Measurements from ENCODE around the gene INIP.

- TF ChIP-seq EZH2phosphoT487 (IDR thresholded peaks at IDR 0.05; ENCODE audit: low read depth): no peak
- TF ChIP-seq, protein P1, sequence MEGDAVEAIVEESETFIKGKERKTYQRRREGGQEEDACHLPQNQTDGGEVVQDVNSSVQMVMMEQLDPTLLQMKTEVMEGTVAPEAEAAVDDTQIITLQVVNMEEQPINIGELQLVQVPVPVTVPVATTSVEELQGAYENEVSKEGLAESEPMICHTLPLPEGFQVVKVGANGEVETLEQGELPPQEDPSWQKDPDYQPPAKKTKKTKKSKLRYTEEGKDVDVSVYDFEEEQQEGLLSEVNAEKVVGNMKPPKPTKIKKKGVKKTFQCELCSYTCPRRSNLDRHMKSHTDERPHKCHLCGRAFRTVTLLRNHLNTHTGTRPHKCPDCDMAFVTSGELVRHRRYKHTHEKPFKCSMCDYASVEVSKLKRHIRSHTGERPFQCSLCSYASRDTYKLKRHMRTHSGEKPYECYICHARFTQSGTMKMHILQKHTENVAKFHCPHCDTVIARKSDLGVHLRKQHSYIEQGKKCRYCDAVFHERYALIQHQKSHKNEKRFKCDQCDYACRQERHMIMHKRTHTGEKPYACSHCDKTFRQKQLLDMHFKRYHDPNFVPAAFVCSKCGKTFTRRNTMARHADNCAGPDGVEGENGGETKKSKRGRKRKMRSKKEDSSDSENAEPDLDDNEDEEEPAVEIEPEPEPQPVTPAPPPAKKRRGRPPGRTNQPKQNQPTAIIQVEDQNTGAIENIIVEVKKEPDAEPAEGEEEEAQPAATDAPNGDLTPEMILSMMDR (IDR thresholded peaks at IDR 0.05; ENCODE audit: low read depth, low read length): no peak
Observed at GRCh38 chr9:112659906-112660305, 58.0 kb downstream of the INIP start.

Measured in OCI-LY3 (cell line).